NCI-H1105 (cell line): ENCODE measurements around the gene TNRC18.
"Not testable (repeated sequence)": the region's sequence is repeated elsewhere in the genome, so short reads cannot be mapped to it uniquely, and the experiment has no call there.

Source experiments
- DNase-seq: peaks from one replicate; lab custom pipeline; 2025; lab: John Stamatoyannopoulos, UW

TNRC18 gene

DNA sequence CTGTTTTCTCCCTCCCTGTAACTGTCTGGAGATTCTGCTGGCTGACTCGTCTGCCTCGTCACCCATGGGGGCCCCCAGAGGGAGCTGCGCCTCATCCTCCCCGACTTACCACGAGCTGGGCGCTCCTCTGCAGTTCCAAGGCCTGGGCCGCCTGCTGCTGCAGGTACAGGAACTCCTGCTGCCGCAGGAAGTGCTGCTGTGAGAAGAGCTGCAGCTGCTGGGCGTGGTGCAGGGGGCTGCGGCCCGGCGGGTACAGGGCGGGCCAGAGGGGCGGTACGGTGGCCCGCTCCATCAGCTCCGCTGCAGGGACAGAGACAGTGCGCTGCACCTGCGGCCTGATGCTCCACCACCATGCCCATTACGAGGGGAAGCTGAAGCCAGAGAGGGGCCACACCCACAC, 47.7 kb downstream of the TNRC18 start:
- DNase-seq = no peak

- DNase-seq = no peak
Observed at GRCh38 chr7:5374464-5374863, 49.2 kb downstream of the TNRC18 start.

- DNase-seq = no peak
Observed at GRCh38 chr7:5373300-5373699, 50.3 kb downstream of the TNRC18 start.

DNA sequence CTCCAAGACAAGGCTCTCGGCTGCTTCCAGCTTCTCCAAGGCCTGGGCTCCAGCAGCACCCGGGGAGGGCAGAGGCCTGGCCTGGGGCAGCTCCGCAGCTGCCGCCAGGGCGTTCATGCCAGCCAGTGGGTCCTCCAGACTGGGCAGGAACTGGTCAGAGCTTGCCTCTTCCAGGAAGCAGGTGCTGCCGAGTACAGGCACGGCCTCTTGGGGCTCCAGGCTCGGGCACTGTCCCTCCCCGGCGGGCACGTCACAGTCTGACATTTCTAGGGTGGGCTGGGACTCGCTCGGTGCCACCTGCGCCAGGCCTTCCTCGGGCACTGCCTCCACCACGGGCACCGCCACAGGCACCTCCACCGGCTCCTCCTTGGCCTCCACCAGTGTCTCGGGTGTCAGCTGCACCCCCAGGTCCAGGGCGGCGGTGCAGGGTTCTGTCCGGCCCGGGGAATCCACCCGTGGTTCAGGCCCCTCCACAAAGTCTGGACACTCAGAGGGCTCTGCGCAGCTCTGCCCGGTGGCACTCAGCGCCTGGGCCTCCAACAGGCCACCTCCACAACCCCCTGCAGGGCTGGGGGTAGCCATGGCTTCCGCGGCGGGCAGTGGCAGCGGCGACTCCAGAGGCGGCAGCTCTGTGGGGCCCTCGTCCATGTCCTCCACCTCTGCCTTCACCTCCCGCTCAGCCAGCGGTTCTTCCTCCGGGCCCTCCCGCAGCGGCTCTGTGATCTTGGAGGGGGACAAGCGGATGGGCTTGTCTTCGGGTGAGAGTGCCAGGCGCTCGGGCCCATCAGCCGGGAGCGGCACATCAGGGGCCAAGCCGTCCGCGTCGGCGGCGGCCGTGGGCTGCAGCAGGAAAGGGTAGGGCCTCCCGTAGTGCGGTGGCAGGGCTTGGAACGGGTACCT, 52.9 kb downstream of the TNRC18 start:
- no peak for DNase-seq

- DNase-seq = no peak
Observed at GRCh38 chr7:5367661-5368060, 56.0 kb downstream of the TNRC18 start.

DNA sequence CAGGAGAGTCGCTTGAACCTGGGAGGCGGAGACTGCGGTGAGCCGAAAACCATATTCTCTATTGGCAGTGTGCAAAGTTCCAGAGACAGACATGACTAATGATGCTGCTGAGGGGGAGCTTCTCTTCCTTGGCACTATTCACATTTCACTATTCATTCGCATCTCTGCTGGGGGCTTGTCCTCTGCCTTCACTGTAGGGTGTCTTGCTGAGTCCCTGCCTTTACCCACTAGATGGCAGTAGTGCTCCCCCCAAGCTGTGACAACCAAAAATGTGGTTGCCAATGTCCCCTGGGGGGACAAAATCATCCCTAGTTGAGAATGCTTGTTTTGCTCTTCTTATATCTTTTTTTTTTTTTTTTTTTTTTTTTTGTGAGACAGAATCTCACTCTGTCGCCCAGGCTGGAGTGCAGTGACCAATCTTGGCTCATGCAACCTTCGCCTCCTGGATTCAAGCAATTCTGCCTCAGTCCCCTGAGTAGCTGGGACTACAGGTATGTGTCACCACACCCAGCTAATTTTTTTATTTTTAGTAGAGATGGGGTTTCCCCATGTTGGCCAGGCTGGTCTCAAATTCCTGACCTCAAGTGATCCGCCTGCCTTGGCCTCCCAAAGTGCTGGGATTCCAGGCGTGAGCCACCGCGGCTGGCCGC, 57.5 kb downstream of the TNRC18 start:
- DNase-seq = peak; percentile 38

DNA sequence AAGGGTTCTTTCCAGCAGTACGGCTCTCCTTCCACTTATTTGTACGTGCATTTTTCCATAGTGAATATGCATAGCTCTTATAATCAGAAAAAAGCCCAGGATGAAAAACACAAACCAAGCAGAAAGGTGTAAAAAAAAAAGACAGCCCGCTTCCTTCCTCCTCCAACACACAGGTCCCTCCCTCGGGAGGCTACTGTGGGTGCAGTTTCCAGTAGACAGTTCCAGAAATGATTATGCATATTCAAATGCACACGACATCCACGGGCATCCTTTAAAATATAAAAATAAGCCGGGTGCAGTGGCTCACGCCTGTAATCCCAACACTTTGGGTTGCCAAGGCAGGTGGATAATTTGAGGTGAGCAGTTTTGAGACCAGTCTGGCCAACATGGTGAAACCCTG, 59.9 kb downstream of the TNRC18 start:
- no peak for DNase-seq

DNA sequence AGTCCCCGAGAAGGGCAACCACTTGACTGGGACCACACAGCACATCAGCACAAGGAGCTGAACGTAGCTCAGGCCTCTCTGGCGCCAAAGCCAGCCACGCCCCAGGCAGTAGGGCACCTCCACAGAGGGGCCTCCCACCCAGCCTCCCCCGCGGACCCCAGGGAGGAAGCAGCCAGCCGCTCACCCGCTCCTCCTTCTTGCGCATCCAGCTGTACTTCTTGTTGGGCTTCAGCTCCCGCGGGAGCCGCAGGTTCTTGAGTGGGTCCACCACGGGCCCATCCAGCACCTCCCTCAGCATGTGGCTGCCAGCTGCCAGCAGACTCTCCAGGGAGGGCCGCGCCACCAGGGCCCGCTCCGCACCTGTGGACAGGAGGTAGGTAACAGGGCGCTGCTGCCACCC, 61.2 kb downstream of the TNRC18 start:
- no peak for DNase-seq

GRCh38 chr7:5361446-5362127, 62.0 kb downstream of the TNRC18 start:
- DNase-seq = no peak

- no peak for DNase-seq
Observed at GRCh38 chr7:5360971-5361370, 62.7 kb downstream of the TNRC18 start.

DNA sequence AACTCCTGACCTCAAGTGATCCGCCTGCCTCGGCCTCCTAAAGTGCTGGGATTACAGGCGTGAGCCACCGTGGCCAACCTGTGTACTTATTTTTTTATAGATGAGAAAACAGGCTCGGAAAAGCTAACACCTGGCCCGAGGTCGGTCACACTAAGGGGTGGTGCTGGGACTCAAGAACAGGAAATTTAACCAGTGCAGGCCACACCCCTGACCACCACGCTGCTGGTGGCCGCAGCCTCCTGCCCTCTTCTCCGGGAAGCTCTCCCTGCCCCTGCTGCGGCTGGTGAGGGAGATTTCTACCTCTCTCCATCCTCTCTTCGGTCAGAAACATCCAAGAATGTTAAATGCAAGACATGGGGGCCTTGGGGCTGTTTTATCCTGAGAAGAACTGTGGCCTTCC, 63.2 kb downstream of the TNRC18 start:
- DNase-seq = no peak

GRCh38 chr7:5360021-5360420, 63.6 kb downstream of the TNRC18 start:
- DNase-seq = not testable (repeated sequence)

DNA sequence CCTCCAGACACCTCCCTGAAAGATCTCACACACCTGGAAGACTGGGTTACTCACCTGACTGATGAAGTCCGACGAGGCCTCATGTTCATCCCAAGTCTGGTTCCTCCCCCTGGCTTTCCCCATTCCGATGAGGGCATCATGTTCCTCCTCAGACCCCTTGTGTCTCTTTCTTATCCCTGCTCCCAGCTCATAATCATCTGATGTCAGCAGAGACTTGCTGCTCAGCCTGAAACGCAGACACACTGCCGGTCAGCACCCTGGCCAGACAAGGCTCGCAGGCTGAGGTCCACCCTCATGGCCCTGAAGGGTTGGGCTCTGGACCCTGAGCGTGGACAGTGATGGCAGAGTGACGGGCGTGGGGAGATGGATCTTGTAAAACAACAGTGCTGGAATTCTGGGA, 64.3 kb downstream of the TNRC18 start:
- no peak for DNase-seq

- DNase-seq = no peak
Observed at GRCh38 chr7:5357951-5358350, 65.7 kb downstream of the TNRC18 start.

GRCh38 chr7:5356751-5357119, 66.9 kb downstream of the TNRC18 start:
- no peak for DNase-seq

GRCh38 chr7:5354460-5355232, 69.0 kb downstream of the TNRC18 start:
- DNase-seq = no peak

GRCh38 chr7:5352440-5353010, 71.1 kb downstream of the TNRC18 start:
- DNase-seq = no peak

DNA sequence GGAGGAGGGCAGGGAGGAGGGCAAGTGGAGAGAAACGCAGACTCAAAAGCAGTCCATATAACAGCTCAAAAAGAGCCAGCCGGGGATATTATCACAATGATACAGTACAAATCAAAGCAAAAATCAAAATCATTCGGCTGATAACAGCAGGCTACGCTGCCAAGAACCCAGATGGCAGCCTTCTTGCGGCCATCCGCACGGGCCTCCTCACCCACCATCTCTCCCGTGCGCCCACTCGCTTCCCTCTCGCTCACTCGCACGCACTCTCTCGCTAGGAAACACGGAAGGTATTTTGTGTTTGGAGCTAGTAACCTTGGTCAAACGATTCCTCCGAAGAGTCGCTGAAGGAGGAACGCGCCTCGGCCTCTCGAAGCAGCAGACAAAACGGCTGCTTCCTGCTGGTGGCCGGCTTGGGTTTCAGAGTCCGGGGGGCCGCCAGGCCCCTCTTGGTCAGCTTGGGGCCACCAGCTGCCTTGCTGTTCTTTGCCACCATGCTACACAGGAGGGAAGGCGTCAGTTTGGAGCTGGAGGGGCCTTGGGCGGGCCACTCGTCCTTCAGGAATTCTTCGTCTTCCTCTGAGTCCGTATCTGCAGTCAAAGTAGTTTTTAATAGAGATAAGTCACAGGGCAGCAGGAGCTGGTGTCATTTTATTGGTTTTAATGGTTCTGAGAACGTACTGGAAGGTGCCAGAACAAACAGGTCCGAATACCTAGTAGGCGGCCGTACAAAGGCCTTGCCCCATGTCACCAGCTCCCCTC, 71.9 kb downstream of the TNRC18 start:
- no peak for DNase-seq

DNA sequence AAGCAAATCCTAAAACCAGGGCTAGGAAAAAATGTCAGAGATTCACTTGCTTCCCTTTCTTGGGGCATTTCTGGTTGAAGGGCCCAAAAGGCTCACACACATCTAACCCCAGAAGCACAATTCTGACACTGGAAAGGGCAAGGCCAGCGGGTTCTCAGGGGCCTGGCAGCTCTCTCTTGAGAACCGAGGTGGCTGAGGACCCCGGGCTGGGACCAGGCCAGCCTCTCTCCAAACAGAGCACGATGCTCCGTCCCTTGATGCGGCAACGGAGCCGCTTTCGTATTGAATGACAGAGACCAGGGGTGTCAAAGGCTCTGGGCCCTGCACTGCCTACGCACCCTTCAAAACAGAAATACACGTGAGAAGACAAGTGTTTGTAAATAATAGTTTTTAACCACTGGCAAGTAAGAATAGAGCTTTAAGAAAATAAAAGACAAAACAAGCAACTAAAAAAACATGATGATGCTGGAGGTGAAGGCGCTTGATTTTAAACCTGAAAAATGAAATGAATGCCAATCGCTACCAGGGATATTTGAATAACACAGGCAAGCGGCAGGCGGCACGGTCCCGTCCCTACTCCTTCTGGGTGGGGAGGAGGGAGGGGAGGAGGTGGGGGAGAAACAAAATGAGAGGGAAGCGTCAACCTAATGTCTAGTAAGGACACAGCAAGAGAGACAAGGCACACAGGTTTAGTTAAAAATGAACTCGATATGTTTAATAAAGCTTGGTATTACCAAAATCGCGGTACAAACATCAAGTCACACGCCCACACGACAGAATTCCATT, 72.8 kb downstream of the TNRC18 start:
- DNase-seq = no peak

DNA sequence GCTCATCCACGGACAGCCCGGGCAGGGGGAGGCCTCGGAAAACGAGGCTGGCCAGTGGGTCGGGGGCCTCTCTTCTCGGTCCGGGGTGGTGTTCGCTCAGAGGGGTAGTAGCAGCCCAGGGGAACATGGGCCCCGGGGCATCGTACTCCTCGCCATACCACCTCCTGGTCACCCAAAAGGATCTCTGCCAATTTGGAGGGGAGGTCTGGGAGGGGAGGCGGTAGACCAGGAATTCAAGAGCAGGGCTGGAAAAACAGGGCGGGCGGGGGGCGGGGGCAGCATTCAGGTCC, 73.5 kb downstream of the TNRC18 start:
- DNase-seq = no peak
